Embryonic facial prominence (tissue), 1 donor: ENCODE measurements around the gene MLF2.

Experiments
- DNase-seq: peaks from one replicate; pipeline ENCODE4 v3.0.0-alpha.2; 2016; ENCODE audit errors: extremely low spot score

The MLF2 gene

GRCh38 chr12:6752921-6753771 is at the start of gene MLF2:
MLF2 (minus strand) TSS chr12:6753141; CDS start chr12:6752334, 807 bp downstream.
- peak; percentile 99 for DNase-seq

- no peak for DNase-seq
Observed at GRCh38 chr12:6799147-6799546, 46.2 kb upstream of the MLF2 start.

GRCh38 chr12:6796576-6796975 is 43.6 kb upstream of the MLF2 start:
- no peak for DNase-seq

- DNase-seq: no peak
Observed at GRCh38 chr12:6795088-6795487, 42.1 kb upstream of the MLF2 start.

GRCh38 chr12:6792522-6793201 is 39.7 kb upstream of the MLF2 start:
- DNase-seq: no peak

- no peak for DNase-seq
Observed at GRCh38 chr12:6791931-6792520, 39.1 kb upstream of the MLF2 start.

- no peak for DNase-seq
Observed at GRCh38 chr12:6790496-6791150, 37.7 kb upstream of the MLF2 start.

- DNase-seq: no peak
Observed at GRCh38 chr12:6788972-6789924, 36.3 kb upstream of the MLF2 start, which contains the start of gene CD4. CD4 (plus strand) TSS chr12:6789528; CDS start chr12:6800139, 10,611 bp downstream.

- DNase-seq: no peak
Observed at GRCh38 chr12:6787309-6787708, 34.4 kb upstream of the MLF2 start.

GRCh38 chr12:6786416-6787094 is 33.6 kb upstream of the MLF2 start:
- DNase-seq: no peak

GRCh38 chr12:6784761-6785160 is 31.8 kb upstream of the MLF2 start:
- no peak for DNase-seq

GRCh38 chr12:6784296-6784695 is 31.4 kb upstream of the MLF2 start:
- DNase-seq: no peak

GRCh38 chr12:6783828-6784227 is 30.9 kb upstream of the MLF2 start:
- no peak for DNase-seq

GRCh38 chr12:6782850-6783566 is 30.1 kb upstream of the MLF2 start:
- DNase-seq: no peak

GRCh38 chr12:6782119-6782518 is 29.2 kb upstream of the MLF2 start:
- no peak for DNase-seq

GRCh38 chr12:6780573-6780972 is 27.6 kb upstream of the MLF2 start:
- no peak for DNase-seq

- no peak for DNase-seq
Observed at GRCh38 chr12:6779708-6780432, 26.9 kb upstream of the MLF2 start.

- peak; percentile 79 for DNase-seq
Observed at GRCh38 chr12:6778574-6779550, 25.9 kb upstream of the MLF2 start.
